GM23248 (cell line): Measurements from ENCODE around the gene FXYD6. TPM values are rescaled to one million over a fixed set of nuclear protein-coding genes. Genes with fewer than 3 reads are reported as not detected.

Experiments
- DNase-seq: peaks from one replicate; pipeline ENCODE4 v3.0.0-alpha.2; 2015
- H2AFZ ChIP-seq: fragments of 200-600 bp; sonication (generic); 2 replicates; pipeline ENCODE4 v1.6.1; 2016; ENCODE audit warnings: antibody characterized with exemption
- H3F3A ChIP-seq: fragments of 200-600 bp; sonication (generic); 2 replicates; pipeline ENCODE4 v1.6.1; 2016; ENCODE audit warnings: mild to moderate bottlenecking, antibody characterized with exemption, mixed run types; ENCODE audit not compliant: insufficient read depth
- H3K27ac ChIP-seq: fragments of 200-600 bp; sonication (generic); 2 replicates; pipeline ENCODE4 v1.5.1; 2016; ENCODE audit warnings: mild to moderate bottlenecking
- H3K27me3 ChIP-seq: fragments of 200-600 bp; sonication (generic); replicated peaks from 2 replicates; pipeline ENCODE4 v1.6.1; 2016; ENCODE audit warnings: mild to moderate bottlenecking; ENCODE audit not compliant: insufficient read depth
- H3K36me3 ChIP-seq: fragments of 200-600 bp; sonication (generic); 2 replicates; pipeline ENCODE4 v1.6.1; 2016; ENCODE audit warnings: low read depth, mild to moderate bottlenecking
- H3K4me1 ChIP-seq: fragments of 200-600 bp; sonication (generic); 2 replicates; pipeline ENCODE4 v1.6.1; 2016; ENCODE audit warnings: mild to moderate bottlenecking; ENCODE audit not compliant: insufficient read depth
- H3K4me2 ChIP-seq: fragments of 200-600 bp; sonication (generic); one replicate; pipeline ENCODE4 v1.6.1; 2016; ENCODE audit warnings: mild to moderate bottlenecking; ENCODE audit not compliant: unreplicated experiment
- H3K4me3 ChIP-seq: fragments of 200-600 bp; sonication (generic); 2 replicates; pipeline ENCODE4 v1.5.1; 2016; ENCODE audit warnings: mild to moderate bottlenecking
- H3K79me2 ChIP-seq: fragments of 200-600 bp; sonication (generic); 2 replicates; pipeline ENCODE4 v1.6.1; 2016; ENCODE audit warnings: mild to moderate bottlenecking; ENCODE audit not compliant: insufficient read depth
- H3K9ac ChIP-seq: fragments of 200-600 bp; sonication (generic); 2 replicates; pipeline ENCODE4 v1.6.1; 2016; ENCODE audit warnings: mild to moderate bottlenecking
- H3K9me2 ChIP-seq: fragments of 200-600 bp; sonication (generic); 2 replicates; pipeline ENCODE4 v1.6.1; 2016; ENCODE audit warnings: mixed run types, mild to moderate bottlenecking, moderate library complexity; ENCODE audit not compliant: insufficient read depth
- H3K9me3 ChIP-seq: fragments of 200-600 bp; sonication (generic); one replicate; pipeline ENCODE4 v1.6.1; 2017; ENCODE audit warnings: low read depth
- H4K20me1 ChIP-seq: fragments of 200-600 bp; sonication (generic); 2 replicates; pipeline ENCODE4 v1.6.0; 2016; ENCODE audit not compliant: insufficient read depth
- EZH2 ChIP-seq: fragments of 200-600 bp; sonication (generic); IDR thresholded peaks from 2 replicates; pipeline ENCODE4 v1.6.1; 2018; ENCODE audit warnings: antibody characterized with exemption, mild to moderate bottlenecking; ENCODE audit not compliant: insufficient read depth, poor library complexity, severe bottlenecking
- EZH2phosphoT487 ChIP-seq: fragments of 200-600 bp; sonication (generic); IDR thresholded peaks from 2 replicates; pipeline ENCODE4 v1.6.1; 2018; ENCODE audit warnings: antibody characterized with exemption, moderate library complexity, mild to moderate bottlenecking, low read depth; ENCODE audit not compliant: insufficient read depth
- WGBS, 2 experiments: methylation state at CpG; one replicate each; pipeline ENCODE4 v1.1.6; 2015 to 2017; ENCODE audit warnings: low lambda C conversion rate in 2 of 2, low coverage in 1 of 2; ENCODE audit errors: missing lambda C conversion rate in 2 of 2; 5-methylcytosine and 5-hydroxymethylcytosine counted together
- in situ Hi-C: fragments of 300-500 bp; cut with MboI; formaldehyde crosslinking; loops from 2 replicates; pipeline ENCODE4 v1.15.0; 2020
- polyA plus RNA-seq: library from polyadenylated mRNA; unstranded; fragments of >200 nt; fragmentation: Nextera tagmentation; extraction: Ambion mirVana; gene quantifications from 2 replicates; pipeline ENCODE4 v1.2.1, GENCODE V29; 2016
- total RNA-seq: library from RNA; depleted of rRNA; stranded (reverse); fragments of >200 nt; shearing (Covaris generic); gene quantifications from 2 replicates; pipeline ENCODE4 v1.2.3, GENCODE V29; 2014

The FXYD6 gene
- total and polyA plus RNA-seq, 2 experiments from 2014 or later = not detected

DNA sequence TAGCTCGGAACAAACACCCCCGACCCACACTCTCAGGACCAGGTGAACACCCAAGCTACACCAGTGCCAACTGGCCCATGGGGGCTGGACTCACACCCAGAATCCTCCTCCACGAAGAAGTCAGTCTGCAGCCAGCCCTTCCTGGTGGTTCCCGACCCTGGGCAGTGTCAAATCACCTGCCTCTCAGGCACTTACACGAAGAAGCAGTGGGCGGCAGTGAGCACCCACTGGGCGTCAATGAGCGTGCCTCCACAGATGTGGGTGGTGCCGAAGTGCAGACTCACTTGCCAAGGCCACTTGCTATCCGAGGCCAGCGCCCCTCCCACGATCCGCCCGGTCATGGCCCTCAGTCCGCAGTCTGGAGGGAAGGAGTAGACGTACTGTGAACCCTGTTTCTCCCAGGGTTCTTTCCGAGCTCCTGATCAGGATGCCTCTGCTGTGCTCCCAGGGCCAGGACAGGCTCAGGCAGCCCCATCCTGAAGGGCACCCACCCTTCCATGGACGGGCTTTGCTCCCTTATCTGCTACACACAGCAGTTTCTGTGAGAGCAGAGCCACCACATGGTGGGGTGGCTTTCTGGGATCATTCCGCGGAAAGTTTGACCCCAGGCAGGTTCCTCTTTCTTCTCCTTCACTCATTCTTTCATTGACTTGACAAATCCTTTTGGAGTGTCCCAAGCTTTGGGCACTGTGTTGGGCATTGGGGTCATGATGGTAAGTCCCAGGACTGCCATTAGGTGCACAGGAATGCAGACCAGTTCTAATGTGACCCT lies 33.3 kb upstream of the FXYD6 start:
- 78 to 83% methylated on average over 17 to 20 of the region's 20 CpGs for WGBS, 2 experiments
- peaks cover 6% of the 10 kb centered on the region; the same call in 1 of the 2 replicates for H3K27me3 ChIP-seq
- H3K9me3 ChIP-seq = no peaks in the 10 kb centered on the region
- in situ Hi-C loops = no loop called here
- H3K9ac ChIP-seq = no peak overlapping the region
- H3F3A ChIP-seq = peaks cover 6% of the 10 kb centered on the region; the same call in 1 of the 2 replicates
- H4K20me1 ChIP-seq = no peaks in the 10 kb centered on the region
- H3K27ac ChIP-seq = no peak overlapping the region
- 0 out of 2 replicates have a peak, but pooled peaks cover 4% of the 10 kb centered on the region for H3K4me1 ChIP-seq
- DNase-seq = no peak
- H3K36me3 ChIP-seq = no peaks in the 10 kb centered on the region
- TF ChIP-seq EZH2 = no peak
- TF ChIP-seq EZH2phosphoT487 = no peak
- H3K79me2 ChIP-seq = no peaks in the 10 kb centered on the region
- no peak overlapping the region for H3K4me3 ChIP-seq
- H3K9me2 ChIP-seq = no peaks in the 10 kb centered on the region
- no peak overlapping the region for H3K4me2 ChIP-seq
- H2AFZ ChIP-seq = no peak overlapping the region

DNA sequence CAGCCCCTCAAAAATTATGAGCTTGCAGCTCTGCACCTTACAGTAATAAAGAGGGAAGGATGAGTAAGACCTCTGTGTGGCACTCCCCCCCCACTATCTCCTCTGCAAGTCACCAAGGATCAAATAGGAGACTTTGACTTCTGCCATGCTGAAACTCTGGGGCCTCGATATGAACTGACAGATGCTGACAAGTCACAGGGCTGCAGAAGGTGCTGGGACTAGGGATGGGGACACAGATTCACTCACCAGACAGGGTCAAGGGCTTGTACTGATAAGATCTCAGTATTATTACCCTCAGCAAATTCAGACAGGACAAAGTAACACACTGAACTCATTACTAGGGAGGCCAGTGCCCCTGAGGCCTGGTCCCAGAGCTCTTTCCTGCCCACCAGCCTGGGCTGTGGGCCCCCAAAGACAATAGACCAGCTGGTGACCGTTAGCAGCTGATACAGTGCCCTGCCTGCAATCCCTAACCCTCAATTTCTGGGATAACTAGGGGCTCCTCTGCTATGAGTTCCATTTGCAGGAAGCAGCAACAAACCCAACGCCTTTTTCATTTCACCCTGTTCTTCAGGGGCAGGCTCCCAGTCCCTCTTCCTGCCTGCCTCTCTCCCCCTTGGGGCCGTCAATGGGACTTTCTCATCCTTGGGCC lies 32.6 kb upstream of the FXYD6 start:
- H2AFZ ChIP-seq = no peak overlapping the region
- peaks cover 6% of the 10 kb centered on the region; the same call in 1 of the 2 replicates for H3F3A ChIP-seq
- H3K4me1 ChIP-seq = 0 out of 2 replicates have a peak, but pooled peaks cover 4% of the 10 kb centered on the region
- no peaks in the 10 kb centered on the region for H3K79me2 ChIP-seq
- H3K4me3 ChIP-seq = no peak overlapping the region
- no peak overlapping the region for H3K27ac ChIP-seq
- no peak for TF ChIP-seq EZH2
- no peak for TF ChIP-seq EZH2phosphoT487
- 62 to 71% methylated on average over 4 of the region's 4 CpGs for WGBS, 2 experiments
- no peak overlapping the region for H3K9ac ChIP-seq
- no peak for DNase-seq
- H3K9me3 ChIP-seq = no peaks in the 10 kb centered on the region
- no peaks in the 10 kb centered on the region for H4K20me1 ChIP-seq
- H3K36me3 ChIP-seq = no peaks in the 10 kb centered on the region
- no peak overlapping the region for H3K4me2 ChIP-seq
- no peaks in the 10 kb centered on the region for H3K9me2 ChIP-seq
- peaks cover 6% of the 10 kb centered on the region; the same call in 1 of the 2 replicates for H3K27me3 ChIP-seq
- in situ Hi-C loops = no loop called here

GRCh38 chr11:117908109-117908895 lies 31.8 kb upstream of the FXYD6 start:
- H4K20me1 ChIP-seq = no peaks in the 10 kb centered on the region
- no peak overlapping the region for H3K9ac ChIP-seq
- WGBS, 2 experiments = 76 to 85% methylated on average over 16 to 17 of the region's 17 CpGs

More at GRCh38 chr11:117908109-117908895, 31.8 kb upstream of the FXYD6 start:
- Histone ChIP-seq H3K36me3 (no peaks in the 10 kb centered on the region), H3K27me3 (peaks cover 6% of the 10 kb centered on the region; the same call in 1 of the 2 replicates), H2AFZ (no peak overlapping the region), H3K9me3 (no peaks in the 10 kb centered on the region), H3K4me2 (no peak overlapping the region), H3K79me2 (no peaks in the 10 kb centered on the region), H3K4me1 (0 out of 2 replicates have a peak, but pooled peaks cover 4% of the 10 kb centered on the region), H3K4me3 (no peak overlapping the region), H3K9me2 (no peaks in the 10 kb centered on the region), H3F3A (peaks cover 6% of the 10 kb centered on the region; the same call in 1 of the 2 replicates), H3K27ac (no peak overlapping the region)
- no peak for TF ChIP-seq EZH2
- DNase-seq = no peak
- in situ Hi-C loops = no loop called here
